ENCODE data around the gene ZNF273.
A peak's percentile ranks its signal among the peaks of the same experiment; 100 is the strongest.
"Not testable (repeated sequence)": the region's sequence is repeated elsewhere in the genome, so short reads cannot be mapped to it uniquely, and the experiment has no call there.

ZNF273 gene

DNA sequence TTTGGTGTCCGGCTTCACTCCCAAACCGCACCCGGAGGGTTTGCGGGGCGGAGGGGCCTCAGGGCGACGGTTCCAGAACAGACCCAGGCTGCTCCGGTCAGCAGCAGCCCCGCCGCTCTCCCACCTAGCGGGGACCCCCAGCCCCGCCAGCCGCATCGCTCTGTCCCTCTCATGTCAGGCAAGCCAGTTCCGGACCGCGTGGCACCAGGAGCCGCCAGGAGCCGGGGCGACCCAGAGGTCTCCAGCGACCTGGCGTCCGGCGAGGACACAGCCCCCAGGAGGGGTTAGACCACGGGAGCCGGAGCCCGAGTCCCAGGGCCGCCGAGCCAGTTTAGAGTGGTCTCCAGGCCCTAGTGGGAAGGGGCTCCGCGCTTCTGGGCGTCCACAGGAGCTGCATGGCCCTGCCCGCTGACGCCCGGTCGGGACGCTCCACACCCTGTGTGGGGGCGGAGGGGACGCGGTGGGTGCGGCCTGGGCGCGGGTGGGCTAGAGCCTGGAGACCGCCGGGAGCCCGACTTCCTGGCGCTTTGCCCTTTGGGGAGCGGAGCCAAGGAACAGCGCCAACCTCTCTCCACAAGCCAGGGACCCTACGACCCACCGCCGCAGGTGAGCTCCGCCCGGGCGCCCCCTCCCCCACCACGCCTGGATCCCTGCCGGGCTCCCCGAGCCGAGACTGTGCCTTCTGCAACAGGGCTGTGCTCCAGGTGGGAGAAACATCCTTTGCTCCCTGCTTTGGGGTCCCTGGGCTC, 44.4 kb downstream of the ZNF273 start:
- DNase-seq: no peak

DNA sequence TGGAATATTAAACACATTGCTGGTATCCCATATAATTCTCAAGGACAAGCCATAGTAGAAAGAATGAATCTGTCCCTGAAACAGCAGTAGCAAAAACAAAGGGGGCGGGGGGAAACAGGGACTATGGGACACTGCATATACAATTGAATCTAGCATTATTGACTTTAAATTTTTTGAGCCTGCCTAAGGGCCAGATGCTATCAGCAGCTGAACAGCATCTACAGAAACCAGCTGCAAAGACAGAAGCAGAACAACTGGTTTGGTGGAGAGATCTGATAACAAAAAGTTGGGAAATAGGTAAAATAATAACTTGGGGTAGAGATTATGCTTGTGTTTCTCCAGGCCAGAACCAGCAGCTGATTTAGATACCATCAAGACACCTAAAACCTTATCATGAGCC, 45.7 kb downstream of the ZNF273 start:
- DNase-seq: not testable (repeated sequence)

DNA sequence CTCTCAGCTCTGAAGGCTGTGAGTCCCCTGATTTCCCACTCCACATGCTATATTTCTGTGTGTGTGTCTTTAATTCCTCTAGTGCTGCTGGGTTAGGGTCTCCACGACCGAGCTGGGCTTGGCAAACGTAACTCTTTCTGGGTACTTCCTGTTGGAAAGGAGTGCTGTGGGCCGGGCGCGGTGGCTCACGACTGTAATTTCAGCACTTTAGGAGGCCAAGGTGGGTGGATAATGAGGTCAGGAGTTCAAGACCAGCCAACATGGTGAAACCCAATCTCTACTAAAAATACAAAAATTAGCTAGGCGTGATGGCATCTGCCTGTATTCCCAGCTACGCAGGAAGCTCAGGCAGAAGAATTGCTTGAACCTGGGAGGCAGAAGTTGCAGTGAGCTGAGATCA, 47.6 kb downstream of the ZNF273 start:
- DNase-seq: not testable (repeated sequence)

DNA sequence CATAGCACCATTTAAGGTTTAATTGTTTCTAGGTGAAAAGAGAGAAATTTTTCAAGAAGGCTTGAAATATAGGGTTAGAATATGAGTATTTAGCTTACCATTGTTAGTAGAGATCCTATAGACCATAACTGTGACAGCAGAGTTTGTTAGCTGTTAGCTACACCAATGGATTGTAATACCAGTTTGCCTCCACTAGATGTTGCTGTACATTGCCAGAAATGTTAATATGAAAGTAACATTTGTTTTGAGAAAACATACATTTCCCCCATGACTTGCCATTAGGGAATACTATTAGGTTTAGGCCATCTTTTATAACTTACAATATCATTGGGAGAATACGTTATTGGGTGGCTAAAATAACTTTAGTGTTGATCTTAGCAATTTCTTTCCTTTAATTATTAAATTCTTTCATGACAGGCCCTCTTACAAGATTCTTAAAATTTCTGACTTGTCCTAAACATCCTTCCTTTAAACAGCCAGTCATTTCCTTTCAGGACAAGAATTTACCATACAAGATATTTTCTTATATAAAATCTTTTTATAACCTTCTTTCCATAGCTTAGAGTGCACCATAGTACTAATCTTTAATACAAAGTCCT, 48.3 kb downstream of the ZNF273 start:
- DNase-seq: peak in 1 of 5 donors; percentile 24

DNA sequence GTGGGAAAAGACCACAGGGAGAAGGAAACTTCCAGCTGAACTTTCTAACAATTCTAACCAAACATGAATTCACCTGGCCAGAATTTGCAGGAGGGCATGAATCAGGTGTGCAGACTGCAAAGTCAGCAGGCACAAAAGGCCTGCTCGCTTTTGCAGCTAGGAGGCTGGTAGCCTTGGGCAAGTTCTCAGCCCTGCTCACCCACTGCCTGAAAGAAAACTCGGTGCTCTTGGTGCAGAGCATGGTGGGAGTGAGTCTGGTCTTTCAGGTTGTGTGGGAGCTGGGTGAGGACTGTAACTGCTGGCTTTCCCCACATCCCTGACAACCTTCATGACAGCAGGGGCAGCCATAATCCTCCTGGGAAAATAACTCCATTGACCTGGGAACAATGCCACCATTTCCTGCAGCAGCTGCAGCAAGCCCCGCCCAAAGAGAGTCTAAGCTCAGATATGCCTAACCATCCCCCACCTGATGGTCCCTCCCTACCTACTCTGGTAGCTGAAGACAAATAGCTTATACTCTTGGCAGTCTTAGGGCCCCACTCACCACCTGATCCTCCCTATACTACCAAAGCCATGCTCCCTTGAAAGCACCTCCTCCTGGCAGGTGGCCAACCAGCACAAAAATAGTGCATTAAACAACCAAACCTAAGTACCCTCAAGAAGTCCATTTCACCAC, 56.1 kb downstream of the ZNF273 start:
- no peak for DNase-seq

DNA sequence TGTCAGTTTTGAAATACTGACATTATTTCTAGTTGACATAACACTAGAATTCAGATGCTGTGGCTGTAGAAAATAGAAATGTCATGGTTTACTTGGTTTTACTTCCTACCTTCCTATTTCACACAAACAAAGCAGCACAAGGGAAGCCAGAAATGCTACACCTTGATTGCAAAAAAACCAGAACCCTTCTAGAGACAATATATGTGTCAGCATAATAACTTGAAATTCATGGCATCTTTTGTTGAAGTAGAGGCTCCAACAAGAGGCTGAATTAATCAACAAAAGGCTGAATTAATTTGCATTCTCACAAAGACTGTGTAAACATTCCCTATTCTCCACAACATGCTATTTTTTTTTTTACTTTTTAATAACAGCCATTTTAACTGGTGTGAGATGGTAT, 62.5 kb downstream of the ZNF273 start:
- DNase-seq: no peak

DNA sequence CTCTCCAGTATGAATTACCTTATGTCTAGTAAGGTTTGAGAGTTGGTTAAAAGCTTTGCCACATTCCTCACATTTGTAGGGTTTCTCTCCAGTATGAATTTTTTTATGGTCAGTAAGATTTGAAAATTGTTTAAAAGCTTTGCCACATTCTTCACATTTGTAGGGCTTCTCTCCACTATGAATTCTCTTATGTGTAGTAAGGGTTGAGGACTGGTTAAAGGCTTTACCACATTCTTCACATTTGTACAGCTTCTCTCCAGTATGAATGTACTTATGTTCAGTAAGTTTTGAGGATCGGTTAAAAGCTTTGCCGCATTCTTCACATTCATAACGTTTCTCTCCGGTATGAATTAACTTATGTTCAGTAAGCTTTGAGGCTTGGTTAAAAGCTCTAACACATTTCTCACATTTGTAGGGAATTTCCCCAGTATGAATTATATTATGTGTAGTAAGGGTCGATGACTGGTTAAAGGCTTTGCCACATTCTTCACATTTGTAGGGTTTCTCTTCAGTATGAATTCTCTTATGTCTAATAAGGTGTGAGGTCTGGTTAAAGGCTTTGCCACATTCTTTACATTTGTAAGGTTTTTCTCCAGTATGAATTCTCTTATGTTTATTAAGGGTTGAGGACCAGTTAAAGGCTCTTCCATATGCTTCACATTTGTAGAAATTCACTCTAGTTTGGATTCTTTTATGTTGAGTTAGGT, 75.6 kb downstream of the ZNF273 start:
- no peak for DNase-seq
